ENCODE results near the gene THSD4.

- no peak for TF ChIP-seq RBFOX2 (IDR thresholded peaks at IDR 0.05; ENCODE audit: low read depth, low read length)
- no peak for TF ChIP-seq TAF15 (IDR thresholded peaks at IDR 0.05; ENCODE audit: low read depth, low read length)
- no peak for TF ChIP-seq MAFK (IDR thresholded peaks at IDR 0.05; ENCODE audit: low read length)
- TF ChIP-seq CTCF (IDR thresholded peaks at IDR 0.05 in 2 of 3, conservative IDR thresholded peaks at IDR 0.05 in 1 of 3; ENCODE audit: insufficient read depth in 2 of 3, low read depth in 1 of 3, low read length in 3 of 3) = no peak
- no peak for TF ChIP-seq FOXK2 (conservative IDR thresholded peaks at IDR 0.05 in 1 of 2, IDR thresholded peaks at IDR 0.05 in 1 of 2; ENCODE audit: low read depth in 2 of 2)
- TF ChIP-seq POLR2AphosphoS5 (IDR thresholded peaks at IDR 0.05; ENCODE audit: control insufficient read depth, insufficient read depth, low read depth, low read length) = no peak
- TF ChIP-seq ZBTB26 (CRISPR knock-in tag; IDR thresholded peaks at IDR 0.05) = no peak
- no peak for TF ChIP-seq POLR2A (conservative IDR thresholded peaks at IDR 0.05)
- no peak for TF ChIP-seq KDM1A (IDR thresholded peaks at IDR 0.05)
- no peak for TF ChIP-seq ZFP1 (CRISPR knock-in tag; IDR thresholded peaks at IDR 0.05)
- no peak for TF ChIP-seq UBTF (IDR thresholded peaks at IDR 0.05; ENCODE audit: borderline replicate concordance in 1 of 2, low read depth in 2 of 2, low read length in 2 of 2)
- no peak for TF ChIP-seq RFX7 (CRISPR knock-in tag; IDR thresholded peaks at IDR 0.05)
- no peak for TF ChIP-seq NCOA6 (IDR thresholded peaks at IDR 0.05)
Observed at GRCh38 chr15:71809346-71809745, 694.1 kb downstream of the THSD4 start.
